ENCODE results near the gene LGSN. TPM values are rescaled to one million over a fixed set of nuclear protein-coding genes. Genes with fewer than 3 reads are reported as not detected.

LGSN gene
- total RNA-seq, 1 experiment from 2014 or later, result 0.30 TPM

GRCh38 chr6:63268574-63268973 is 51.2 kb downstream of the LGSN start:
- Histone ChIP-seq H3K27ac (ENCODE audit: low read depth, low read length) (no peak overlapping the region), H4K20me1 (ENCODE audit: insufficient read depth) (no peaks in the 10 kb centered on the region), H3K27me3 (ENCODE audit: insufficient read depth, low read length) (no peaks in the 10 kb centered on the region), H3K4me3 (replicated peaks in 1 of 2; ENCODE audit: low read depth in 1 of 2, low read length in 2 of 2) (no peak overlapping the region), H3K4me2 (ENCODE audit: low read length) (no peak overlapping the region), H3K9ac (ENCODE audit: low read length) (no peak overlapping the region), H3K9me3 (ENCODE audit: control insufficient read depth in 1 of 2, insufficient read depth in 1 of 2, low read depth in 1 of 2, low read length in 2 of 2) (no peaks in the 10 kb centered on the region), H2AFZ (ENCODE audit: low read depth, low read length, poor library complexity, severe bottlenecking) (no peak overlapping the region), H3K79me2 (ENCODE audit: insufficient read depth, low read length) (no peaks in the 10 kb centered on the region), H3K36me3 (ENCODE audit: control insufficient read depth in 1 of 2, insufficient read depth in 2 of 2, low read length in 2 of 2) (no peaks in the 10 kb centered on the region), H3K9me2 (ENCODE audit: insufficient read depth) (no peaks in the 10 kb centered on the region), H3K4me1 (ENCODE audit: control insufficient read depth in 1 of 2, insufficient read depth in 2 of 2, low read length in 2 of 2) (no peaks in the 10 kb centered on the region)
- ATAC-seq, result no peak
- ChIA-PET POLR2A (no interaction called here), CTCF (interaction anchor here (1.7 kb wide), 1 partner anchor 534 kb away, joined by 3 read pairs; no protein-coding TSS in a partner anchor), RAD21 (ENCODE audit: low non-redundant PET in 1 of 2, low total read pairs in 2 of 2, uncharacterized antibody in 2 of 2, unreplicated experiment in 2 of 2) (no interaction called here)
- no peak for DNase-seq (ENCODE audit: low read depth, low spot score)
- no TSS peak for BruUV-seq (replicated peaks)
- TF ChIP-seq ZBTB33 (IDR thresholded peaks at IDR 0.05; ENCODE audit: extremely low read depth, insufficient replicate concordance, low read length) (no peak), ZNF274 (IDR thresholded peaks at IDR 0.05; ENCODE audit: low read depth, low read length) (no peak), RAD21 (IDR thresholded peaks at IDR 0.05; ENCODE audit: low read depth) (no peak), EZH2 (IDR thresholded peaks at IDR 0.05) (no peak), YY1 (IDR thresholded peaks at IDR 0.05; ENCODE audit: extremely low read depth, insufficient replicate concordance, low read depth, low read length) (no peak), POLR2AphosphoS5 (IDR thresholded peaks at IDR 0.05; ENCODE audit: low read depth, low read length) (no peak)
- intact Hi-C loops (cut with micrococcal nuclease), result no loop called here

GRCh38 chr6:63267828-63268227 is 52.0 kb downstream of the LGSN start:
- intact Hi-C loops (cut with micrococcal nuclease), result no loop called here
- POLR2A ChIA-PET, result no interaction called here
- BruUV-seq (replicated peaks), result no TSS peak
- TF ChIP-seq, protein P1, sequence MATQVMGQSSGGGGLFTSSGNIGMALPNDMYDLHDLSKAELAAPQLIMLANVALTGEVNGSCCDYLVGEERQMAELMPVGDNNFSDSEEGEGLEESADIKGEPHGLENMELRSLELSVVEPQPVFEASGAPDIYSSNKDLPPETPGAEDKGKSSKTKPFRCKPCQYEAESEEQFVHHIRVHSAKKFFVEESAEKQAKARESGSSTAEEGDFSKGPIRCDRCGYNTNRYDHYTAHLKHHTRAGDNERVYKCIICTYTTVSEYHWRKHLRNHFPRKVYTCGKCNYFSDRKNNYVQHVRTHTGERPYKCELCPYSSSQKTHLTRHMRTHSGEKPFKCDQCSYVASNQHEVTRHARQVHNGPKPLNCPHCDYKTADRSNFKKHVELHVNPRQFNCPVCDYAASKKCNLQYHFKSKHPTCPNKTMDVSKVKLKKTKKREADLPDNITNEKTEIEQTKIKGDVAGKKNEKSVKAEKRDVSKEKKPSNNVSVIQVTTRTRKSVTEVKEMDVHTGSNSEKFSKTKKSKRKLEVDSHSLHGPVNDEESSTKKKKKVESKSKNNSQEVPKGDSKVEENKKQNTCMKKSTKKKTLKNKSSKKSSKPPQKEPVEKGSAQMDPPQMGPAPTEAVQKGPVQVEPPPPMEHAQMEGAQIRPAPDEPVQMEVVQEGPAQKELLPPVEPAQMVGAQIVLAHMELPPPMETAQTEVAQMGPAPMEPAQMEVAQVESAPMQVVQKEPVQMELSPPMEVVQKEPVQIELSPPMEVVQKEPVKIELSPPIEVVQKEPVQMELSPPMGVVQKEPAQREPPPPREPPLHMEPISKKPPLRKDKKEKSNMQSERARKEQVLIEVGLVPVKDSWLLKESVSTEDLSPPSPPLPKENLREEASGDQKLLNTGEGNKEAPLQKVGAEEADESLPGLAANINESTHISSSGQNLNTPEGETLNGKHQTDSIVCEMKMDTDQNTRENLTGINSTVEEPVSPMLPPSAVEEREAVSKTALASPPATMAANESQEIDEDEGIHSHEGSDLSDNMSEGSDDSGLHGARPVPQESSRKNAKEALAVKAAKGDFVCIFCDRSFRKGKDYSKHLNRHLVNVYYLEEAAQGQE (IDR thresholded peaks at IDR 0.05; ENCODE audit: low read depth), result no peak
- no peak for TF ChIP-seq JUND (IDR thresholded peaks at IDR 0.05)
- no peak for TF ChIP-seq FOSL1 (IDR thresholded peaks at IDR 0.05; ENCODE audit: low read depth)
- TF ChIP-seq ELF1 (IDR thresholded peaks at IDR 0.05; ENCODE audit: borderline replicate concordance, low read depth), result no peak
- no peak for TF ChIP-seq ZFX (IDR thresholded peaks at IDR 0.05)
- no peak for TF ChIP-seq YY1 (IDR thresholded peaks at IDR 0.05; ENCODE audit: extremely low read depth, insufficient replicate concordance, low read depth, low read length)
- no peak for TF ChIP-seq EGR1 (IDR thresholded peaks at IDR 0.05; ENCODE audit: low read depth)
- no peak for TF ChIP-seq POLR2AphosphoS5 (IDR thresholded peaks at IDR 0.05; ENCODE audit: low read depth, low read length)
- TF ChIP-seq, protein P2, sequence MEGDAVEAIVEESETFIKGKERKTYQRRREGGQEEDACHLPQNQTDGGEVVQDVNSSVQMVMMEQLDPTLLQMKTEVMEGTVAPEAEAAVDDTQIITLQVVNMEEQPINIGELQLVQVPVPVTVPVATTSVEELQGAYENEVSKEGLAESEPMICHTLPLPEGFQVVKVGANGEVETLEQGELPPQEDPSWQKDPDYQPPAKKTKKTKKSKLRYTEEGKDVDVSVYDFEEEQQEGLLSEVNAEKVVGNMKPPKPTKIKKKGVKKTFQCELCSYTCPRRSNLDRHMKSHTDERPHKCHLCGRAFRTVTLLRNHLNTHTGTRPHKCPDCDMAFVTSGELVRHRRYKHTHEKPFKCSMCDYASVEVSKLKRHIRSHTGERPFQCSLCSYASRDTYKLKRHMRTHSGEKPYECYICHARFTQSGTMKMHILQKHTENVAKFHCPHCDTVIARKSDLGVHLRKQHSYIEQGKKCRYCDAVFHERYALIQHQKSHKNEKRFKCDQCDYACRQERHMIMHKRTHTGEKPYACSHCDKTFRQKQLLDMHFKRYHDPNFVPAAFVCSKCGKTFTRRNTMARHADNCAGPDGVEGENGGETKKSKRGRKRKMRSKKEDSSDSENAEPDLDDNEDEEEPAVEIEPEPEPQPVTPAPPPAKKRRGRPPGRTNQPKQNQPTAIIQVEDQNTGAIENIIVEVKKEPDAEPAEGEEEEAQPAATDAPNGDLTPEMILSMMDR (IDR thresholded peaks at IDR 0.05 in 2 of 3, conservative IDR thresholded peaks at IDR 0.05 in 1 of 3; ENCODE audit: borderline replicate concordance in 1 of 3, insufficient read depth in 1 of 3, low read depth in 2 of 3, low read length in 2 of 3), result no peak

More at GRCh38 chr6:63267828-63268227, 52.0 kb downstream of the LGSN start:
- Histone ChIP-seq H3K9me3 (ENCODE audit: control insufficient read depth in 1 of 2, insufficient read depth in 1 of 2, low read depth in 1 of 2, low read length in 2 of 2) (no peaks in the 10 kb centered on the region), H2AFZ (ENCODE audit: low read depth, low read length, poor library complexity, severe bottlenecking) (no peak overlapping the region), H3K4me1 (ENCODE audit: control insufficient read depth in 1 of 2, insufficient read depth in 2 of 2, low read length in 2 of 2) (no peaks in the 10 kb centered on the region), H3K27me3 (ENCODE audit: insufficient read depth, low read length) (no peaks in the 10 kb centered on the region), H3K9me2 (ENCODE audit: insufficient read depth) (no peaks in the 10 kb centered on the region), H3K79me2 (ENCODE audit: insufficient read depth, low read length) (no peaks in the 10 kb centered on the region), H3K4me3 (replicated peaks in 1 of 2; ENCODE audit: low read depth in 1 of 2, low read length in 2 of 2) (no peak overlapping the region), H3K9ac (ENCODE audit: low read length) (no peak overlapping the region), H3K4me2 (ENCODE audit: low read length) (no peak overlapping the region), H3K36me3 (ENCODE audit: control insufficient read depth in 1 of 2, insufficient read depth in 2 of 2, low read length in 2 of 2) (no peaks in the 10 kb centered on the region), H3K27ac (ENCODE audit: low read depth, low read length) (no peak overlapping the region), H4K20me1 (ENCODE audit: insufficient read depth) (no peaks in the 10 kb centered on the region)
- ChIA-PET RAD21 (ENCODE audit: low non-redundant PET in 1 of 2, low total read pairs in 2 of 2, uncharacterized antibody in 2 of 2, unreplicated experiment in 2 of 2) (no interaction called here), CTCF (interaction anchor here (1.7 kb wide), 1 partner anchor 535 kb away, joined by 3 read pairs; no protein-coding TSS in a partner anchor)
- DNase-seq (ENCODE audit: low read depth, low spot score) (no peak), ATAC-seq (no peak)

Measured in HCT116 (cell line).